Measurements from ENCODE around the gene NAA60.

DNA sequence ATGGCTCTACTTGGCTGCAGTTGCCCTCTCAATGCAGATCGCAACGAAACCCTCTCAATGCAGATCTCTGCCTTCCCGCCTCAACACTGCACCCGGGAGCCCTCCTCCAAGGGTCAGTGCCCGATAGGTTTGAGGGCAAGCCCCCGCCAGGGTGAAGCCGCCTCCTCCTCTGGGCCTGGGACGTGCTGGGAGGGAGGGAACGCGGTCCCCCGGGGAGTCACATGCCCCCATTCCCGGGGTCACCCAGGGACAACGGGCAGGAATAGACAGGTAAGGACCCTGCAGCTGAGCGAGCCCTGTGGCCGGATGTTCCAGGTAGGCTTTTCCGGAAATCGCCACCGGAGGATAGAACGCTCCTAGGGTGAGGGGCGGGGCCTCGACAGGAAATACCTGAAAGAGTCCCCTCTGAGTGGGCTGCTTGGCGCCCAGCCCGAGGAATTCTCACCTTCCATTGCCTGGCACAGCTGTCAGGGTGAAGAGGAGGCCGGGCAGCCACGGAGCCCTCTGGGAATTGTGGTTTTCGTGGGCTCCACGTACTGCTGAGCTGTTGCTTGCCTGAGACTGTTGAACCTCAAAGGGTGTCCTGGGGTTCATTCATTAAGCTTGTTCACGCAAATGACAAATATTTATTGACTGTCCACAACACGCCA lies 29.6 kb upstream of the NAA60 start:
- TF ChIP-seq, protein P1, sequence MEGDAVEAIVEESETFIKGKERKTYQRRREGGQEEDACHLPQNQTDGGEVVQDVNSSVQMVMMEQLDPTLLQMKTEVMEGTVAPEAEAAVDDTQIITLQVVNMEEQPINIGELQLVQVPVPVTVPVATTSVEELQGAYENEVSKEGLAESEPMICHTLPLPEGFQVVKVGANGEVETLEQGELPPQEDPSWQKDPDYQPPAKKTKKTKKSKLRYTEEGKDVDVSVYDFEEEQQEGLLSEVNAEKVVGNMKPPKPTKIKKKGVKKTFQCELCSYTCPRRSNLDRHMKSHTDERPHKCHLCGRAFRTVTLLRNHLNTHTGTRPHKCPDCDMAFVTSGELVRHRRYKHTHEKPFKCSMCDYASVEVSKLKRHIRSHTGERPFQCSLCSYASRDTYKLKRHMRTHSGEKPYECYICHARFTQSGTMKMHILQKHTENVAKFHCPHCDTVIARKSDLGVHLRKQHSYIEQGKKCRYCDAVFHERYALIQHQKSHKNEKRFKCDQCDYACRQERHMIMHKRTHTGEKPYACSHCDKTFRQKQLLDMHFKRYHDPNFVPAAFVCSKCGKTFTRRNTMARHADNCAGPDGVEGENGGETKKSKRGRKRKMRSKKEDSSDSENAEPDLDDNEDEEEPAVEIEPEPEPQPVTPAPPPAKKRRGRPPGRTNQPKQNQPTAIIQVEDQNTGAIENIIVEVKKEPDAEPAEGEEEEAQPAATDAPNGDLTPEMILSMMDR (IDR thresholded peaks at IDR 0.05; ENCODE audit: low read length), result no peak
- TF ChIP-seq EZH2 (IDR thresholded peaks at IDR 0.05; ENCODE audit: borderline replicate concordance, low read length), result no peak

Measured in OCI-LY1 (cell line).